Naive thymus-derived CD8-positive, alpha-beta T cell (primary cell): ENCODE results near the gene SLC39A11. TPM values are rescaled to one million over a fixed set of nuclear protein-coding genes. Genes with fewer than 3 reads are reported as not detected.
"Not testable (repeated sequence)": the region's sequence is repeated elsewhere in the genome, so short reads cannot be mapped to it uniquely, and the experiment has no call there.

Source experiments
- ATAC-seq, 2 donors: fragments of 150-1000 bp; cut with Tn5 transposase in 1 of 2; sonication (Bioruptor Pico), chemical (Tn5 transposase) in 1 of 2; 1 replicate in 1 of 2; 2 replicates in 1 of 2; pipeline ENCODE4 v1.10.0; 2021; ENCODE audit warnings: mild to moderate bottlenecking in 2 of 2, moderate library complexity in 2 of 2
- POLR2A ChIA-PET: fragments of 350-600 bp; sonication (Branson Sonifier 250); formaldehyde crosslinking; loops from one replicate; lab custom pipeline; 2021; ENCODE audit warnings: antibody characterized with exemption; lab: Charles Lee
- DNase-seq, 10 donors: peaks; one replicate each; pipeline versions ENCODE4 v3.0.0 to v3.0.0-alpha.2; 2020 to 2022
- H3K27ac Mint-ChIP-seq, 10 donors: one replicate each; pipeline ENCODE4 v1.8.0; 2020 to 2022; ENCODE audit warnings: mild to moderate bottlenecking in 10 of 10, mixed read lengths in 10 of 10, moderate library complexity in 4 of 10, inconsistent platforms in 1 of 10
- H3K27me3 Mint-ChIP-seq, 5 donors: one replicate each; pipeline ENCODE4 v1.8.0; 2021 to 2022; ENCODE audit warnings: mixed read lengths in 5 of 5
- H3K36me3 Mint-ChIP-seq, 3 donors: one replicate each; pipeline ENCODE4 v1.8.0; 2020 to 2022; ENCODE audit warnings: mixed read lengths in 3 of 3, mild to moderate bottlenecking in 2 of 3, inconsistent platforms in 1 of 3
- H3K4me1 Mint-ChIP-seq, 4 donors: one replicate each; pipeline ENCODE4 v1.8.0; 2021 to 2022; ENCODE audit warnings: mixed read lengths in 4 of 4
- H3K4me3 Mint-ChIP-seq, 10 donors: one replicate each; pipeline ENCODE4 v1.8.0; 2020 to 2022; ENCODE audit warnings: mild to moderate bottlenecking in 10 of 10, mixed read lengths in 10 of 10, moderate library complexity in 6 of 10, inconsistent platforms in 1 of 10
- H3K9me3 Mint-ChIP-seq, 9 donors: one replicate each; pipeline ENCODE4 v1.8.0; 2020 to 2022; ENCODE audit warnings: mixed read lengths in 9 of 9, mild to moderate bottlenecking in 3 of 9, inconsistent platforms in 1 of 9, moderate library complexity in 1 of 9
- polyA plus RNA-seq, 3 donors: library from polyadenylated mRNA; unstranded; fragments of 300-500 nt; fragmentation: Illumina TruSeq; gene quantifications; one replicate each; pipeline ENCODE4 v1.2.3, GENCODE V29; 2021
- total RNA-seq, 8 experiments: library from RNA in 2 of 8; stranded (reverse) in 2 of 8; gene quantifications; one replicate each; pipeline ENCODE4 v1.2.3 and lab custom pipeline; 2021 to 2026

SLC39A11 gene
- total and polyA plus RNA-seq, 5 experiments from 2014 or later, result 6.2 to 14.4 (median 10.3) TPM

GRCh38 chr17:73103641-73104335 is 11.3 kb upstream of the SLC39A11 start:
- ATAC-seq (no peak), DNase-seq (no peak)
- Mint-ChIP-seq H3K27ac (no peak overlapping the region), H3K4me1 (no peaks in the 10 kb centered on the region), H3K9me3 (peaks cover 0 to 4% (median 0%) of the 10 kb centered on the region in 9 donors), H3K36me3 (peaks cover 0 to 4% (median 0%) of the 10 kb centered on the region in 3 donors), H3K27me3 (peaks cover 0 to 29% (median 5%) of the 10 kb centered on the region in 5 donors), H3K4me3 (no peak overlapping the region)
- POLR2A ChIA-PET, result no interaction called here

GRCh38 chr17:73101031-73101430 is 8.5 kb upstream of the SLC39A11 start:
- Mint-ChIP-seq H3K4me3 (no peak overlapping the region), H3K27ac (peak overlapping the region in 1 of 10 donors; percentile 36)
- POLR2A ChIA-PET, result no interaction called here

GRCh38 chr17:73100363-73100762 is 7.9 kb upstream of the SLC39A11 start:
- H3K36me3 Mint-ChIP-seq, result peaks cover 0 to 2% (median 0%) of the 10 kb centered on the region in 3 donors
- peaks cover 0 to 4% (median 0%) of the 10 kb centered on the region in 9 donors for H3K9me3 Mint-ChIP-seq
- H3K27ac Mint-ChIP-seq, result no peak overlapping the region
- H3K4me1 Mint-ChIP-seq, result peaks cover 0 to 4% (median 0%) of the 10 kb centered on the region in 4 donors
- ATAC-seq (no peak), DNase-seq (no peak)
- POLR2A ChIA-PET, result no interaction called here
- H3K4me3 Mint-ChIP-seq, result no peak overlapping the region
- H3K27me3 Mint-ChIP-seq, result peaks cover 0 to 41% (median 5%) of the 10 kb centered on the region in 5 donors

More at GRCh38 chr17:73101031-73101430, 8.5 kb upstream of the SLC39A11 start:
- peaks cover 0 to 4% (median 0%) of the 10 kb centered on the region in 9 donors for H3K9me3 Mint-ChIP-seq
- peaks cover 0 to 4% (median 0%) of the 10 kb centered on the region in 3 donors for H3K36me3 Mint-ChIP-seq
- H3K4me1 Mint-ChIP-seq, result peaks cover 0 to 4% (median 0%) of the 10 kb centered on the region in 4 donors
- DNase-seq (no peak), ATAC-seq (no peak)
- peaks cover 0 to 40% (median 5%) of the 10 kb centered on the region in 5 donors for H3K27me3 Mint-ChIP-seq

- no peaks in the 10 kb centered on the region for H3K36me3 Mint-ChIP-seq
- DNase-seq, result no peak
- H3K27ac Mint-ChIP-seq, result no peak overlapping the region
- H3K27me3 Mint-ChIP-seq, result peaks cover 0 to 40% (median 5%) of the 10 kb centered on the region in 5 donors
- peak overlapping the region in 1 of 10 donors; percentile 3 for H3K4me3 Mint-ChIP-seq
- no peak for ATAC-seq
- H3K9me3 Mint-ChIP-seq, result peaks cover 0 to 4% (median 0%) of the 10 kb centered on the region in 9 donors
- peaks cover 0 to 4% (median 0%) of the 10 kb centered on the region in 4 donors for H3K4me1 Mint-ChIP-seq
- POLR2A ChIA-PET, result no interaction called here
Observed at GRCh38 chr17:73099511-73099910, 7.0 kb upstream of the SLC39A11 start.

- H3K27ac Mint-ChIP-seq, result no peak overlapping the region
- peaks cover 0 to 40% (median 5%) of the 10 kb centered on the region in 5 donors for H3K27me3 Mint-ChIP-seq
- ATAC-seq (no peak), DNase-seq (no peak)
- H3K4me1 Mint-ChIP-seq, result peaks cover 0 to 6% (median under 1%) of the 10 kb centered on the region in 4 donors
- peaks cover 0 to 4% (median 0%) of the 10 kb centered on the region in 9 donors for H3K9me3 Mint-ChIP-seq
- POLR2A ChIA-PET, result no interaction called here
- H3K4me3 Mint-ChIP-seq, result no peak overlapping the region
- H3K36me3 Mint-ChIP-seq, result no peaks in the 10 kb centered on the region
Observed at GRCh38 chr17:73098919-73099318, 6.4 kb upstream of the SLC39A11 start.

DNA sequence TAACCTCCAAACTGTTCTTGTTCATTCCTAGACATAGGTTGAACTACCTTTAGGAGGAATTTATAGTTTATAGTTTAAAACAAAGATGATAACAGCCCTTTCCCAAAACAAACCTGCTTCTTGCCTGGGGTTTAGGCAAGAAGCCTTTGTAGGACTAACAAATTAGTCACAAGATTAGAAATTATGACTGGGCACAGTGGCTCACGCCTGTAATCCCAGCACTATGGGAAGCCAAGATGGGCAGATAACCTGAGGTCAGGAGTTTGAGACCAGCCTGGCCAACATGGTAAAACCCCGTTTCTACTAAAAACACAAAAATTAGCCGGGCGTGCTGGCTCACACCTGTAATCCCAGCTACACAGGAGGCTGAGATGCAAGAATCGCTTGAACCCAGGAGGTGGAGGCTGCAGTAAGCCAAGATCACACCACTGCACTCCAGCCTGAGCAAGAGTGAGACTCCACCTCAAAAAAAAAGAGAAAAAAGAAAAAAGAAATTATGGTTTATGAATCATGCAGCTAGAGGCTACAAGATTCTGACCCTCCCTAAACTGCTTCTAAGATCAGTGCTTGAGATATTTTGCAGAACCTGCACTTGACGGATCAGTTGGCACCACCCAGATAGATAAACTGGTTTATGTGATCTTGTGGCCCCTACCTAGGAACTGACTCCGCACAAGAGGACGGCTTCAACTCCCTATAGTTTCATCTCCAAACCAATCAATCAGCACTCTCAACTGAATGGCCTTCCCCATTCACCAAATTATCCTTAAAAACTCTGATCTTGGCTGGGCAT is 5.7 kb upstream of the SLC39A11 start:
- H3K4me3 Mint-ChIP-seq, H3K9me3 Mint-ChIP-seq, ATAC-seq, POLR2A ChIA-PET, H3K27ac Mint-ChIP-seq, H3K36me3 Mint-ChIP-seq, H3K4me1 Mint-ChIP-seq, DNase-seq: not testable (repeated sequence)
- H3K27me3 Mint-ChIP-seq, result peaks cover 0 to 40% (median 5%) of the 10 kb centered on the region in 5 donors

- Mint-ChIP-seq H3K4me3 (no peak overlapping the region), H3K27me3 (peaks cover 0 to 40% (median 5%) of the 10 kb centered on the region in 5 donors), H3K27ac (no peak overlapping the region), H3K9me3 (no peaks in the 10 kb centered on the region), H3K36me3 (no peaks in the 10 kb centered on the region), H3K4me1 (peaks cover 7 to 17% (median 11%) of the 10 kb centered on the region in 4 donors)
- no peak for DNase-seq
- ATAC-seq, result no peak
- POLR2A ChIA-PET, result no interaction called here
Observed at GRCh38 chr17:73096866-73097265, 4.4 kb upstream of the SLC39A11 start.

DNA sequence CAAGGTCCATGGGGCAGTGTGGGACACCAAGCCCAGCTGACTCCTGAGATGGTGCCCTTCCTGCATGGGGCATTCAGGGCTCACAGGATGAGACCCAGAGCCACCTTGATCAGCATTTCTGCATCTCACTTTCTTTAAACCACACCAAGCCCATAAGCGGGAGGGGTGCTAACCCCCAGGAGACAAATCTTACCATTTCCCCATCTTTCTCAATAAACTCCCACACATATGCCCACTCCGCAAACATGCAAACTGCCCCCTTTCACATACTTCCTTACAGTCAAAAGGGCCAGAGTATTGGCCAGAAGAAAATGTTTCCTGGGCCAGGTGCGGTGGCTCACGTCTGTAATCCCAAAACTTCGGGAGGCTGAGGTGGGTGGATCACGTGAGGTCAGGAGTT is 3.7 kb upstream of the SLC39A11 start:
- no peak overlapping the region for H3K4me3 Mint-ChIP-seq
- peaks cover 0 to 40% (median 5%) of the 10 kb centered on the region in 5 donors for H3K27me3 Mint-ChIP-seq
- POLR2A ChIA-PET, result no interaction called here
- H3K36me3 Mint-ChIP-seq, result no peaks in the 10 kb centered on the region
- ATAC-seq, result no peak
- DNase-seq, result no peak
- no peak overlapping the region for H3K27ac Mint-ChIP-seq
- no peaks in the 10 kb centered on the region for H3K9me3 Mint-ChIP-seq
- peaks cover 10 to 22% (median 16%) of the 10 kb centered on the region in 4 donors for H3K4me1 Mint-ChIP-seq

DNA sequence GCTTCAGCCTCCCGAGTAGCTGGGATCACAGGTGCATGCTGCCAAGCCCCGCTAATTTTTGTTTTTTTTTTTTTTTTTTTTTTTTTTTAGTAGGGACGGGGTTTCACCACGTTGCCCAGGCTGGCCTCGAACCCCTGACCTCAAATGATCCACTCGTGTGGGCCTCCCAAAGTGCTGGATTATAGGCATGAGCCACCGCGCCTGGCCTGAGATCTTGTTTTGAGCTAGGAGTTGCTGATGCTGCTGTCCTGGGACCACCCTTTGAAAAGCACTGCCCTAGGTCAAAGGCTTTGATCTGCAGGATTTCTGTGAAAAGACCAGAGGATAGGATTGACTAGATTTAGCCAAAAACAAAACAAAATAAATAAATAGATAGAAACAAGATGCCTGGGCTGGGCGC is 798 bp upstream of the SLC39A11 start:
- Mint-ChIP-seq H3K4me3 (peak overlapping the region in 6 of 10 donors; percentile 18 to 99 (median 98)), H3K27me3 (peaks cover 0 to 20% (median 2%) of the 10 kb centered on the region in 5 donors), H3K36me3 (peaks cover 0 to 4% (median 2%) of the 10 kb centered on the region in 3 donors), H3K4me1 (peaks cover 19 to 41% (median 36%) of the 10 kb centered on the region in 4 donors), H3K27ac (peak overlapping the region in 1 of 10 donors; percentile 84), H3K9me3 (no peaks in the 10 kb centered on the region)
- POLR2A ChIA-PET, result interaction anchor here (2.0 kb wide), 1 partner anchor 138 kb away, joined by 7 read pairs; a partner anchor contains a TSS
- no peak for ATAC-seq
- no peak for DNase-seq

DNA sequence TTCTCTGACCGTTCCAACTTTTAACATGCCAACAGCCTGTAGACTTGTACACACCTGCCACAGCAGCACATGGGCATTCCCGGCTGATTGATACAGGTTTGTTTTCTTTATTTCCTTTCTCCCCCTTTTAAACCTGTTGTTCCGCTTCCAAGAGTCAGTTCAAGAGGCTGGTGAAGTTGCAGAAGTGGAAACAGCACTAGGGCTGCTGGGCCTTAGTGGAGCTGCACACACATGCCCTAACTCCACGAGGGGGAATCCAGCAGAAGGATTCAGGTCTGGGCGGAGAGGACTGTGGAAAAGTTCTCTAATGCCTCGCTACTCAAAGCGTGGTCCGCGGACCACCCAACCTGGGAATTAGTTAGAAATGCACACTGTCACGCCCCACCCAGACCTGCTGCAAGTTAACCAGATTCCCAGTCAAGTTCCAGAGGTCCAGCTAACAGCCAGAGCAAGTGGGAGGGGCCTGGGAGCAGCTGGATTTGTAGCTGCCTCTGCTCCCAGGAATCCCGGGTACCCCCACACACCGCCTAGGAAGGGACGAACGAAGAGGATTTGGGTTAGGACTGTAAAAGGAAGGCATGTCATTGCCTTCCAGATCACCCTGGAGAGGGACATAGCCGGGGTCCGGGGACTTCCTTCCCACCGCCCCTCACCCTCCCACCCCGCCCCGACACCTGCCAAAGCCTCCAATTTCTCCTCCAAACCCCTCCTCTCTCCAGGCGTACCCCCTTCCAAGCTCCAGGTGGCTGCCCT is 542 bp downstream of the SLC39A11 start:
- DNase-seq (no peak), ATAC-seq (no peak)
- Mint-ChIP-seq H3K9me3 (no peaks in the 10 kb centered on the region), H3K36me3 (peaks cover 8 to 17% (median 13%) of the 10 kb centered on the region in 3 donors), H3K4me3 (peak overlapping the region; percentile 93 to 100 (median 98)), H3K4me1 (peaks cover 23 to 46% (median 39%) of the 10 kb centered on the region in 4 donors), H3K27me3 (peaks cover 0 to 13% (median 0%) of the 10 kb centered on the region in 5 donors), H3K27ac (peak overlapping the region; percentile 84 to 98 (median 94))
- POLR2A ChIA-PET, result interaction anchor here (2.0 kb wide), 1 partner anchor 140 kb away, joined by 7 read pairs; a partner anchor contains a TSS

DNA sequence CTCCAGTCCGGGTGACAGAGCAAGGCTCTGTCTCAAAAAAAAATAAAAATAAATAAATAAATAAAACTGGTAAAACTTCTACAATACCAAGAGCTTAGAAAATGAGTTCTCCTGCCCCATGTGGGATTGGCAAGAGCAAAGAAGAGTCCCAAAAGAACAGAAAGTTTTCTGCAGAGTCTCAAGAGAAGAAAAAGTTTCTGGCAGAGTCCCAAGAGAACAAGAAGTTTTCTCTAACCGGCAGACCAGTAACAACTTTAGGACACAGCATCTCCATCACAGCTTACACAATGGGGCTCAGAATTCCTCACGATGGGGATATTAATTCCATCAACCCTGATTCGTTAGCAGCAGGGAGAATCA is 1.1 kb downstream of the SLC39A11 start:
- ATAC-seq (no peak), DNase-seq (no peak)
- Mint-ChIP-seq H3K27ac (peak overlapping the region in 7 of 10 donors; percentile 24 to 98 (median 81)), H3K4me1 (peaks cover 23 to 46% (median 39%) of the 10 kb centered on the region in 4 donors), H3K9me3 (no peaks in the 10 kb centered on the region), H3K4me3 (peak overlapping the region; percentile 93 to 100 (median 98)), H3K27me3 (peaks cover 0 to 11% (median 0%) of the 10 kb centered on the region in 5 donors), H3K36me3 (peaks cover 8 to 21% (median 15%) of the 10 kb centered on the region in 3 donors)
- POLR2A ChIA-PET, result no interaction called here
